CD4-positive, alpha-beta T cell treated with Interferon alpha-2 for 1 hour (primary cell): ENCODE measurements around the gene PPP1R3A.

Source experiments
- DNase-seq, 2 donors: peaks; one replicate each; pipeline ENCODE4 v3.0.0-alpha.2; 2020 to 2022

Gene PPP1R3A

DNA sequence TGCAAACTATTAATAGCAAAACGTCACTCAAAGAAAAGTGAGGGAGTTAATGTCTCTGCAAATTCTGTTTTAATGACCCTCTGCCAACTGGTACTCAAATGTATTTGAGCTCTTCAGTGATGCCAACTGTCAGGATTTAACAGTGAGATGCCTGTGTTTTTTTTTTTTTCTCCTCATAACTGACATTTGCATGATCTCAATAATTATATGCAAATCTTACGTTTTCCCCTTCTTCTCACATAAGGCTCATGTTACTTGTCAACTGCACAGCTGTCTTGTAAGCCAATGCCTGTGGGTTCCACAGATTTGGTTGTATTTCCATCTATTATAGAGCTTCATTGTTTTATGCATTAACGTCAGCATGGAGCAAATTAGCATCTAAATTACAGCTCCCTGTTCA is 38.2 kb downstream of the PPP1R3A start:
- DNase-seq = no peak

- no peak for DNase-seq
These were observed 40.3 kb downstream of the PPP1R3A start for GRCh38 chr7:113878394-113878992.

DNA sequence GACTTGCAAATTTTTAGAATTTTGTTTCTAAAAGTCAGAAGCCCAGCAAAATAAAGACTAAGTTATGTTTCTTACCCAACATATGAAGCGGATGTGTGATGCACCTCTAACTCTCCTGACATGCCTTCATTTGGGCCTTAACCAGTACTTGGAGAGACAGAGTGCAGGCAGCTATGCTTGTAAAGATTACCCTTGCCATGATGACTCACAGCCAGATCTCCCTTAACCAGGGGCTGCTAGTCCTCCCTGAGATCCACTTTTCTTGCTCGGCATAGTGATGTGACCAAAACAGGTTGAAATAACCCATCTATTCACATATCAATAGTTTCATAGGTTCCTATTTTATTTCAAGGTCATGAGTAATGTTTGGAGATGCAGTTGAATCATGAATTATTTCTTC is 43.6 kb downstream of the PPP1R3A start:
- DNase-seq = no peak

DNA sequence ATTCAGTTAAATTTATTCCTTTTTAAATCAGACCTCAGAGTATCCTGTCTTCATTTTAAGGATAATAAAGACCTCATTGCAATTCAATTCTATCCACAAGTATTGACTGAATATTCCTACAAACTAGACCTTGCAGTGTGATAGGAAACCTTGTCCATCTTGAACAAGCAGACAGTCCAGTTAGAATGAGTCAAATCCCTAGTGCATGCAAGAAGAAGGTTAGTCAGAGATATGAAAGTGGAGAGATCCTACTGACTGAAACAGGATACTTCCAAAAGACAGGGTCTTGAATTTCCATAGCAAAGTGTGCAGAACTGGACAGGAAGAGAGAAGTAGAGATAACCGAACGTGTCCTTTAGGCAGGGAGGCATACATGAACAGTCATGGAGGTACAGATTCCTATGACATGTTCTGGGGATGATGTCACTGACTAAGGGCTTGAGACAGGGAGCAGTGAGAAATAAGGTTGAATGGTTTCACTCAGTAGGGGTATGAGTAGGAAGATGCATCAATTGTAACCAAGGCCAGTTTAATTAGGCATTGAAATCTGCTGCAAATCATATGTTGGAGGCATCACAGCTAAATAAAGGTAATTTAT is 45.2 kb downstream of the PPP1R3A start:
- no peak for DNase-seq

GRCh38 chr7:113872981-113873380 is 45.8 kb downstream of the PPP1R3A start:
- no peak for DNase-seq

DNA sequence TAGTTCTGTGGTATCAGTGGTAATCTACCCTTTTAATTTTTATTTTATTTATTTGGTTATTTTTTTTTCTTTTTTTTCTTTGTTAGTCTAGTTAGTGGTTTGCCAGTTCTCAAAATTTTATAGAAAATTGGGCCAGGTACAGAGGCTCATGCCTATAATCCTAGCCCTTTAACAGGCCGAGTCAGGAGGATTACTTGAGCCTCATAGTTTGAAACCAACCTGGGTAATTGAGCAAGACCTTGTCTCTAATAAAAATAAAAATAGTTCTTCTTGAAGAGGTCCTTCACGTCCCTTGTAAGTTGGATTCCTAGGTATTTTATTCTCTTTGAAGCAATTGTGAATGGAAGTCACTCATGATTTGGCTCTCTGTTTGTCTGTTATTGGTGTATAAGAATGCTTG is 51.5 kb downstream of the PPP1R3A start:
- DNase-seq = no peak

DNA sequence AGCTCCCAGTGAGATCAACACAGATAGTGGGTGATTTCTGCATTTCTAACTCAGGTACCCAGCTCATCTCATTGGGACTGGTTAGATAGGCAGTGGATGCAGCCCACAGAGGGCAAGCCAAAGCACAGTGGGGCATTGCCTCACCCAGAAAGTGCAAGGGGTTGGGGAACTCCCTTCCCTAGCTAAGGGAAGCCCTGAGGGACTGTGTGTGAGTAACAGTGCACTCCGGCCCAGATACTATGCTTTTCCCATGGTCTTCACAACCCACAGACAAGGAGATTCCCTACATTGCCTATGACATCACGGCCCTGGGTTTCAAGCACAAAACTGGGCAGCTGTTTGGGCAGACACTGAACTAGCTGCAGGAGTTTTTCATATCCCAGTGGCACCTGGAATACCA is 62.8 kb downstream of the PPP1R3A start:
- DNase-seq = no peak

DNA sequence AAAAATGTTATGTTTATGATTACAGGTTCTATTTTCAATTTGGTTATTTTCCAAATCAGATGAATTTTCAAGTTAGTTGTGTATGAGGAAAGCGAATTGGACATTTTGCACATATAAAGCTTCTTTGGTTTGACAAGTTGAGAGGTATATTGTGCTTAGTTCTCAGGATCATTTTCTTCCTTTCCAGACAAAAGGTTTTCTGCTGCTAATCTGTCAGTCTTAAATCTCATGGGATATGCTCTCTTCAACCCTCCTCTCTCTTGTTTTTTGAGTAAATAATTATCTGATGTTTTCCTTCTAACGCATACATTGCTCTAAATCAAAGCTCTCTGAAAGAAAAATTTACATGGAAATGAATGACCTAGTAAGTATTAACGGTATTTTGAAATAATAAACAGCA is 77.9 kb downstream of the PPP1R3A start:
- no peak for DNase-seq

GRCh38 chr7:113835367-113835766 is 83.4 kb downstream of the PPP1R3A start:
- no peak for DNase-seq

DNA sequence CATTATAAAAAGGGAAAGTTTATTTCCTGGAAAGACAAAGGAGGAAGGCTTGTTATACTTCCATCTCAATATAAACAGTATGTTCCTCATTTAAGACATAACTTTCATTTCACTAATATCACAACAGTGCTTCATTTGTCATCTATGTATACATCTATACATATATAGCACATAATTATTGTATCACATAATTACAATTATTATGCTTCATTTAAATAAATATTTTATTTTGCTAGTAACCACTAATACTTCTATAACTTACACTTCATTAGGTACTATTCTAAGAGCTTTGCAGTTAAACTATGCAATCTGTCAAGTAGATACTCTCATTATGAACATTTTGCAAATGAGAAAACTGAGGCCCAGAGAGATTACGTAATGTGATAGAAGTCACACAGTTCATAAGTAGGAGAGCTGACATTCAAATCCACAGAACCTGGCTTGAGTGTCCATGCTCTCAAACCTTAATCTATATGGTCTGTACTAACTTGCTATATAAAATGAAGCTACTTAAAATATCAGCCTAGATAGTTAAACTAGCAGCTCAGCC is 86.5 kb downstream of the PPP1R3A start:
- no peak for DNase-seq

- no peak for DNase-seq
These were observed 87.3 kb downstream of the PPP1R3A start for GRCh38 chr7:113831556-113831955.

DNA sequence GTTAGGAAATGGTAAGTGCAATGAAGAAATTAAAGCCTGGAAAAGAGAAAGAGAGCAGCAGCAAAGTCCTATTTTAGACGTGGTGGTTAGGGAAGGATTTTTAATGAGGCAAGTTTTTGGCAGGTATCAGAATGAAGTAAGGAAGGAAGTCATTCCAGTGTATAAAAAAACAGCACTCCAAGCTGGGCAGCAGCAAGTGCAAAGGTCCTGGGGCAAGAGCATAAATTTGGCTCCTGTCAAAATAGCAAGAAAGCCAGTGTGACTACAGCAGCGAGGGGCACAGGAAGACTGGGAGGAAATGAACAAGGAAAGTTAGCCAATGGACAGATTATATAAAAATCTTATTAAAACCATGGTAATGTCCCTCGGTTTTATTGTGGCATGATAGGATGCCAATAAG is 90.2 kb downstream of the PPP1R3A start:
- no peak for DNase-seq
